Renal pelvis (tissue), 4 donors: Measurements from ENCODE around the gene APC. TPM values are rescaled to one million over a fixed set of nuclear protein-coding genes. Genes with fewer than 3 reads are reported as not detected.
"Not testable (repeated sequence)": the region's sequence is repeated elsewhere in the genome, so short reads cannot be mapped to it uniquely, and the experiment has no call there.

Experiments
- DNase-seq: peaks from one replicate; pipeline ENCODE4 v3.0.0-alpha.2; 2013
- polyA plus RNA-seq, 3 donors: library from polyadenylated mRNA; unstranded; fragments of 120-200 nt; gene quantifications; one replicate each; pipeline ENCODE4 v1.2.1, GENCODE V29; 2013; ENCODE audit not compliant: insufficient read length in 3 of 3

Gene APC
- polyA plus RNA-seq, 3 donors = 30.7 to 32.1 (median 32.0) TPM

DNA sequence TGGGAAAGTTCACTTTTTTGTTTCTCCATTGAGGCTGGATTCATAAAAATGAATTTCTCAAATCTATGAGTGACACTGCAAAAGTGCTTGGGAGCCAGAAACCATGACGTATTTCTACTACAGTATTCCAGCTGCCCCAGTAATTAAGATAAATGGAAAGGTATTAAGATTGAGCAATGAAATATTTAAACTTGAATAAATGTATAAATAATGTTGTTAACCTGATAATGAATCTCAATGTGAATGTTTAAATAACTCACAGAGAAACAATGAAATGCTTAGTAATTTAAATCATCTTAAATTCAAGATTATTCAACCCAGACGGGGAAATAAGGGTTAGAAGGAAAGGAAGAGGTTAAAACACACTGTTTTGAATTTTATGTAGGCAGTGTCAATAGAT is 112.2 kb downstream of the APC start:
- no peak for DNase-seq

DNA sequence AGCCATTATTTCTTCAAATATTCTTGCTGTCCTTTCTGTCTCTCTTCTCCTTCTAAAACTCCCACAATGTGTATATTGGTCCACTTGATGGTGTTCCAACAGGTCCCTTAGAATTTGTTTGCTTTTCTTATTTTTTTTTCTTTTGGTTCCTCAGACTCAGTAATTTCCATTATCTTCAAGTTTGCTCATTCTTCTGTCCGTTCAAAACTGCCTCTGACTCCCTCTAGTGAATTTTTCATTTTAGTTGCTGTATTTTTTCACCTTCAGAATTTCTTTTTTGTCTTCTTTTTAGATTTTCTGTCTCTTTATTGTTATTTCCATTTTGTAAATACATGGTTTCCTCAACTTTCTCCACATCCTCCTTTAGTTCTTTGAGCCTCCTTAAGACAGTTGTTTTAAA is 117.0 kb downstream of the APC start:
- no peak for DNase-seq

DNA sequence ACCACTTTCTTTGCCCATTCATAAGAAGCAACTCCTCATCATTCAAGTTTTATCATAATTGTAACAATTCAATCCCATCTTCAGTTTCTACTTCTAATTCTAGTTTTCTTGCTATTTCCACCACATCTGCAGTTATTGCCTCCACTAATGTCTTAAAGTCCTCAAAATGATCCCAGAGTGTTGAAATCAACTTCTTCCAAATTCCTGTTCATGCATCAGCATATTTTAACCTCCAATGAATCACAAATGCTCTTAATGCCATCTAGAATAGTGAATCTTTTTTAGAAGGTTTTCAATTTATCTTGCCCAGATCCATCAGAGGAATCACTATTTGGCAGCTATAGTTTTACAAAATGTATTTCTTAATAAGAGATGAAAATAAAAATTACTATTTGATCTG is 120.2 kb downstream of the APC start:
- DNase-seq = no peak

DNA sequence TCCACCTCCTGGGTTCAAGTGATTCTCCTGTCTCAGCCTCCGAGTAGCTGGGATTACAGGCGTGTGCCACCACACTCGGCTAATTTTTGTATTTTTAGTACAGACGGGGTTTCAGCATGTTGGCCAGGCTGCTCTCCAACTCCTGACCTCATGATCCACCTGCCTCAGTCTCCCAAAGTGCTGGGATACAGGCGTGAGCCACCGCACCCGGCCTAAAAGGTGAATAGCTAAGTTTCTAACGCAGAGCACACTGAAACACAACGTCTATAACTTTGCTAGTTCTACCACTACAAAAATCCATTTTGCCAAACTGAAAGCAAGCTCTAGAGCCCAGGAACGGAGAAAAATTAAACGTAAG is 122.9 kb downstream of the APC start:
- DNase-seq = not testable (repeated sequence)

DNA sequence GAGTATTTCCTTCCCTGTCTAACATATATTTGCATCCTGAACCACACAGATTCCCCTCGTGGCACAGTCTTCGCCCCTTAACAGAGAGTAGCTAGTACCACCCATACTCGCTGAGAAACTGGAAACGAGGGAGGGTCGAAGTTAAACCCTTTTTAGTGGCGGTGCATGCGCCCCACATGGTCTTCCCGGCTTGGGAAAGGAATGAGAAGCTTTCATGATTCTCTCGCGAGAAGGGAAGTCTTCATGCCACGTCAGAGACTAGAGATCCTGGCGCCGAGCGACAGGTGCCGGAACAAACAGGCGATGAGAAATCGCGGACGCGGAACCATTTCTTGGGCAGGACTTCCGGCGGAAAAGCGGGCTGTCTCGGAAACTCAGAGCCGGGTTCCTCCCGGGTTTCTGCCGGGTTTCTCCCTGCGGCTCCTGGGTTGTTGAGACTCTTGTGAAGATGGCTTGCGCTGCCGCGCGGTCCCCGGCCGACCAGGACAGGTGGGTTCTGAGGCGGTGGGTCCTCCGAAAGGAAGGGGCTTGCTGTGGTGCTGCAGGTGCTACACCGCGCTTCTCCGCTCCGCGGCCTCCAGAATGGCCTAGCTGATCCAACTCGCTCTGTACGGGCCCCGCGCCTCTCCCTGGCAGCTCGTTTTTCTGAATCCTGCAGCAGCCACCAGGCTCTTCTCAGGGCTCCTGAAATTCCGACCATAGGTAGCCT is 123.4 kb downstream of the APC start, which contains the start of gene SRP19:
Gene SRP19 (plus strand): TSS at position 359 of the 709 bp plus-strand sequence. CDS start 90 bp downstream, at position 449.
- peak; percentile 98 for DNase-seq

DNA sequence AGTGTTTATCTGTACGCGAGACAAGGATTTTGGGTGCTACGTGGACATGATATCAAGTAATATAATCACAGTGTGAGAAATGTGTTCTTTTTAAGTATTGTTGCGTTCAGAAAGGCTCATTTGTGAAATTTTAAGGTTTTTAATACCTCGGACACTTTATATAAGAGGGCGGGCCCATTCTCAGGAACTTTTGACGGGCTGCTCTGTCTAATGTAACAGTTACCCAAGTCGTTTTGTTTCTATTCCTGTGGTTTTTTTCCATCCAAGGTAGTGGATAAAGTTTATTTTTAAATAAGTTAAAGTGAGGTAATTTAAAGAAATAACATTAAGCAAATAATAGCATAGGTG is 123.9 kb downstream of the APC start:
- DNase-seq = no peak

DNA sequence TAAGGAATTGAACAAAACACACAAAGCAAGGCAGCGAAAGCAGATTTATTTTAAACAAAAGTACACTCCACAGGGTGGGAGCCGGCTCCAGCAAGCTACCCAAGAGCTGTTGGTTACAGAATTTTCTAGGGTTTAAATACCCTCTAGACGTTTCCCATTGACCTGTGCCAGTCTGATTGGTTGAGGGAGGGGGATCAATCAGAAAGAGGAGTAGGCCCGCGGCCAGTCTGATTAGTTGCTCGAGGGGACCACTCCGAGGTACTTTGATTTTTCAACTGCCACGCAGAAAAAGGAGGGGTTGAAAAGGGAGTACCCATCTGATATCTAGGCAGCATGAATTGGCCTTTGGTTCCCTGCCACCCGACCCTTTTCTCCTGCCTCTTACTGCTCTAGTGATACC is 124.4 kb downstream of the APC start:
- DNase-seq = no peak

DNA sequence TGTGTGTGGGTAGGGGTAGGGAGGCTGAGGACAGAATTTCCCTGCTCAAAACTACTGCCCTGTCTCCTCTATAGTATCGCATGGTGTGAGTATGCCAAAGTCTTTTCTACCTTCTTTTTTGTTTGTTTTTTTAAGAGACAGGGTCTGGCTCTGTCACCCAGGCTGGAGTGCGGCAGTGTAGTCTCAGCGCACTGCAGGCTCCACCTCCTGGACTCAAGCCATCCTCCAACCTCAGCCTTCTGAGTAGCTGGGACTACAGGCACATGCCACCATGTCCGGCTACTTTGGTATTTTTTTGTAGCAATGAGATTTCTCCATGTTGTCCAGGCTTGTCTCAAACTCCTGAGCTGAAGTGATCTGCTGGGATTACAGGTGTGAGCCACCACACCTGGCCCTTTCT is 125.9 kb downstream of the APC start:
- no peak for DNase-seq

DNA sequence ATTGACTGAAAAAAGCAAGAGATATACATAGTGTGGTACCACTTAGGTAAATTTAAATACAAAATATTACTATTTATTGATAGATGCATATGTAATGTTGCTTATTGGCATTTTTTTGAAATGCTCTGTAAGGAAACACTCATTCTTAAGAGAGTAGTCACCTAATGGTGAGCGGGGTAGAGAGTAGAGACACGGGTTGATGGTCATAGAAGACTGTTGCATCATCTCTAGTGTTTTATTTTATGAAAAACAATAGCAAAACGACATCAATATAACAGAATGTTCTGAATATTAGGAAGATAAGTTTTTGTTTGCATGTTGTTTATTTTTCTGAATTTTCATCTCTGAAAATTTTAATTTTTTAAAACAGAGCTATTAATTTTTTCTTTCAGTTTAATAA is 127.4 kb downstream of the APC start:
- no peak for DNase-seq

DNA sequence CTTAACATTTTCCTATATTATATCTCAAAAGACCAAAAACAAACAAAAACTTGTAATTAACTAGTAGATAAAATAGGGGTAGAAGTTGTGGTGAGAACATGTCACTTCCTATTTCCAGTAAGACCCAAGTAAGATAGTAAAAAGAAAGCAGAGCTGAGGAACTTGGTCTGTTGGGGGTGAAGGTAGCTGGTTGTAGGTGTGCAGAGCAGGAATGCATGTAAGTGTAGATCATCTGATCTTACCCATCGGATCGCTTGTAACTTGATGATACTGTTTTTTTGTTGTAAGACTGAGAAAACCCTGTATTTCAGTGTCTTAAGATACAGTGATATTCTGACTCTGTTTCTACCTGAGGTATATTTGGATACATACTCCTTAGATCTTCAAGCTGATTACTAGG is 129.1 kb downstream of the APC start:
- DNase-seq = no peak

DNA sequence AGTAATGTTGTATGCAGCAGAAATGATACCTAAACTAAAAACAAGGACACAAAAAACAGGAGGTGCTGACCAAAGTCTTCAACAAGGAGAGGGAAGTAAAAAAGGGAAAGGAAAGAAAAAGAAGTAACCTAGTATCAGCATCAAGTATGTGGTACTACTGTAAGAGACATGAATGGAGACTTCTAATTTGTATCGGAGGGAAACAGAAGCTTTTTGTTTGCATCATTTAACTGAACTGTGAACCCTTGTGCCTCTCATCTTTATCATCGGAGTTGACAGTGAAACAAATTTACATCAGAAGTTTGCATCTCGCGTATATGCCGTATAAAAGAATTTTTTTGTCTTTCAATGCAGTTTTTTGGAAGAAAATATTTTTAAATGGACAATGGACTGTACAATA is 129.7 kb downstream of the APC start:
- DNase-seq = no peak

DNA sequence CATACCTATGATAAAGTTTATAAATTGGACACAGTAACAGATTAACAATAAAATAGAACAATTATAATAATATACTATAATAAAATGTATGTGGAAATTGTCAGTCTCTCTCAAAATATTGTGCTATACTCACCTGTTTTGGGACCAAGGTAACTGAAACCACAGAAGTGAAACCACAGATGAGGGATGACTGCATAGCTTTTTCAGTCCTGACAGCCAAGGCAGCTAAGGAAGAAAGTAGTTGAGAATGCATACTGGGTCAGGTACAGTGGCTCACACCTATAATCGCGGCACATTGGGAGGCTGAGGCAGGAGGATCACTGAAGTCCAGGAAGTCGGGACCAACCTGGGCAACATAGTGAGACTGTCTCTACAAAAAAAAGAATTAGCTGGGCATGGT is 132.3 kb downstream of the APC start:
- no peak for DNase-seq

DNA sequence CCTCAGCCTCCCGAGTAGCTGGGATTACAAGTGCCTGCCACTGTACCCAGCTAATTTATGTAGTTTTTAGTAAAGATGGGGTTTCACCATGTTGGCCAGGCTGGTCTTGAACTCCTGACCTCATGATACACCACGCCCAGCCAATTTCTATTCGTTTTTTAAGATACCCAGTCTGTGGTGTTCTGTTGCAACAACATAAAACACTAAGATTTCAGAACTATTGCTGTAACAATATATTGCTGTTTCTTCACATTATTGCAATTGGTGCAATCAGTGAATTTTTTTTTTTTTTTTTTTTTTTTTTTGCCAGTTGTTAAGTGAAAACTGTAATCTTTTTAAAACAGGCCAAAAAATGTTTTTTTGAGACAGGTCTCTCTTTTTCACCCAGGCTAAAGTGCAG is 133.3 kb downstream of the APC start:
- DNase-seq = no peak

DNA sequence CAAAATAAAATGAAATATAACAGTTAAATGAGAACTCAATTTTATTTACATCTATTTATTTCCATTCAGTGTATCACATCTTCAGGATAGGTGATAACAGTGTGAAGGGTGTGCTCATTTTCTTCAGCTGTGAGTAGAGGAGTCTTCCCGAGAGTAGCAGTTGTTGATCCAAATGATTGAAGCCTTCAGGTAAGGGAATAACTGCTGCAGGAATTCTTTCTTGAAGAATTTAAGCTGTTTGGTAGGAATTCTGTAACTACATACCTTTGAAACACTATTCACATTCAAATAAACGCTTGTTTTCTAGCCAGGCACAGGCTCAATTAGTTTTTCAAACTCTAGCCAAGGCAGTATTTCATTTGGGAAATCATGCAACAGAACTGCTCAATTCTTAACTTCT is 138.7 kb downstream of the APC start:
- no peak for DNase-seq

DNA sequence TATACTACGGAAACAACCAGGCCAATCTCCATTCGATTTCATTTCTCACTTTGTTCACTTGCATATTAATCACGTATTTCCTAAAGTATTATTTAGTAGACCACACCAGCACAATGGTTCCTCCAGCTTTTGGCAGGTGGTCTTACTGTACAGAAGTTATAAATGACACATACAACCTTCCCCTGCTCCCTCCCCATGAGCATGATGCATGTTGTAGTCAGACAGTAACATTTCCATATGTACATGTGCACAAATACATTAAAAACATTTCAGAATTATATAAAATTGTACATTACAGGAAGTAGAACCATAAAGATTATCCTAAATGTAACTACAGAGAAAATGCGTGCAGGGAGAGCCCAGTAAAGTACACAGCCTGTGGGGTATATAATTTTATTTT is 140.4 kb downstream of the APC start:
- no peak for DNase-seq

DNA sequence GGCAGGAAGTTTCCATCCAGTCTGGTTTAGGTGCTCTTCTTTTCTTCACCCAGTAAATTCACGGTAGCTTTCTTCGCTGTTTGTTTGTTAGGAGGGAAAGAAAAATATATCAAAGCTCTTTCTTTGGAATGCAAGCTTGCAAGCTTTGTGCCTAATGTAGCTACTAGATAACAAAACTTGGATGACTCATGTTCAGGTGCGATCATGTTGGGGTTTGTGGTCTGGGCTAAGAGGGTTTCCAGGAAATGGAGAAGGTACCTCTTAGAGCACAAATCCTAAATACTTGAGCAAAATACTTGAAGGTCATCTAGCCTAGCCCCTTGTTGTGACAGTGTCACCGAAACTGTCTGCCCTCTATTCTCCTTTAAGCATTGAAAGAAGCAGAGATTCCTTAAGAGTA is 141.1 kb downstream of the APC start:
- DNase-seq = no peak

DNA sequence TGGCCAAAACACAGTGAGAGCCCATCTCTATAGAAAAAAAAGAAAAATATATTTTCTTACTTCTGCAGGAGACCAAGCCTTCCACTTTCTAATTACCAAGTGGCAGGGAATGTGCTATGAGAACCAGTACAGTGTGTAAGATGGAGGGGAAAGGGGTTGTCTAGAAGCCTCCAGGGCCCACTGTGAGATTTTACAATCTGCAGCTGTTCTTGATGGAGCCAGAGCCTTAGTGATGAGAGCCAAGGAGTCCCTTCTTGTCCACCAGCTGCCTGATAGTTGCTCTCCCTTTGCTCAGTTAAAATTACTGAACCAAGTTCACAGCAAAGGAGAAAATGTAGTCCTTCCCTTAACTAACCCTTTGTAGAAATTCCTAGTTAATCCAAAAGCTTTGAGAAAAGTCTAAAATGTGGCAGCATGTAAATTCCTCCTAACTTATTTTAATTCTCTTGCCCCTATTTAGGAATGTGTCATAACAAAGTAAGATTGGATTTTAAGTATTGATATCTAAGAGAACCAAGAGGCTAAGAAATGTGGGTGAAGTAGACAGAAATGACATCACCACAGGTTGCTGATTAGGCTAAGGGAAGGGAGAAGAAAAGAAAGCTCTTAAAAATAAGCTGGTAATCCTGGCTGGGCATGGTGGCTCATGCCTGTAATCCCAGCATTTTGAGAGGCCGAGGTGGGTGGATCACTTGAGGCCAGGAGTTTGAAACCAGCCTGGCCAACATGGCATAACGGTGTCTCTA is 142.7 kb downstream of the APC start:
- DNase-seq = no peak

DNA sequence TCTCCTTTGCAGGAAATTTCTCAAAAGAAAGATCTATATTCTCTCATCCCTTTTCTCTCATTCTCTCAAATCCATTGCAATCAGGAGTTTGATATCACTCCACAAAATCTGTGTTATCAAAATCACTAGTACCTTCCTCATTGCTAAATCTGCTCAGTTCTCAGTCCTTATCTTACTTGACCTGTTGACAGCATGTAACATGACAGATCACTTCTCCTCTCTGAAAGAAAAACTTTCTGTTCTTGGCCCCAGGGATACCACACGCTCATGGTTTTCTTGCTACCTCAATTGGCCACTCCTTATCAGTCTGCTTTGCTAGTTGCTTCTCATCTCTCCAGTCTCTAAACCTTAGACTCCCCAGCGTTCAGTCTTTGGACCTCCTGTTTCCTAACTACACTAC is 145.5 kb downstream of the APC start:
- DNase-seq = no peak

DNA sequence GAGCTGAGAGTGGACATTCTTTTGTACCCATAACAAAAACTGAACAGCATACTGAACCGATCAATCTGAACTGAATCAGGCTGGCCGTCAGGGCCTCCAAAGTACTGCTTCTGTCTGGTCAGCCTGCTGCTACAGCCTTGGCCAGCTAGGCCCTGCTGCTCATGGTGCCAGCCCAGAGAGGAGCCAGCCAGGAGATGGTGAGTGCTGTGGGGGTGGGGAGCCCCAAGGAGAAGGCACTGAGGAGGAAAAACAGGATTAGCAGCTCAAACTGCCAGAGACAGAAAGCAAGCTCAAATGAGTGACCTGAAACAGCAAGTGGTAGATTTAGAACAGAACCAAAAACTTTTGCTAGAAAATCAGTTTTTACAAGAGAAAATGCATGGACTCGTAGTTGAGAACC is 147.3 kb downstream of the APC start:
- no peak for DNase-seq

DNA sequence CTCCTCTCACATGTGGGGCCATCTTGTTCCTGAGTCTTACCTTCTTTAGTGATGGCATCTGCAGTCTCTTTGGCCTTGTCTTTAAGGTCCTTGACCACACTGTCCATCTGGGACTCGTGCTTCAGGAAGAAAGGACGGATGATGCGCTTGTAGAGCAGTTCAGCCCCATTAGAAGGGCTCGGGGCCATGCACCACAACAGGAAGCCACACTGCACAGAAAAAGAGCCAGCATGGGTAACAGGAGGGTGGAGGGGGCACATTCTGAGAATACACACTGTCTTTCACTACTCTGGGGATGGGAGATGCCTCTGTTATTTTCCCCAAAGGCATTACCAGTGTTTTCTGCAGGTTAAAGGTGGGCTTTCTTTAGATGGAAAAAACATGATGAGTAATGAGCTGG is 149.3 kb downstream of the APC start:
- DNase-seq = no peak

DNA sequence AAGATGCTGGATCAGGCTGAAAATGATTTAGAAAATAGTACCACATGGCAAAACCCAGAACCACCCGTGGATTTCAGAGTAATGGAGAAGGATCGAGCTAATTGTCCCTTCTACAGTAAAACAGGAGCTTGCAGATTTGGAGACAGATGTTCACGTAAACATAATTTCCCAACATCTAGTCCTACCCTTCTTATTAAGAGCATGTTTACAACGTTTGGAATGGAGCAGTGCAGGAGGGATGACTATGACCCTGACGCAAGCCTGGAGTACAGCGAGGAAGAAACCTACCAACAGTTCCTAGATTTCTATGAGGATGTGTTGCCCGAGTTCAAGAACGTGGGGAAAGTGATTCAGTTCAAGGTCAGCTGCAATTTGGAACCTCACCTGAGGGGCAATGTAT is 154.4 kb downstream of the APC start:
- DNase-seq = not testable (repeated sequence)

DNA sequence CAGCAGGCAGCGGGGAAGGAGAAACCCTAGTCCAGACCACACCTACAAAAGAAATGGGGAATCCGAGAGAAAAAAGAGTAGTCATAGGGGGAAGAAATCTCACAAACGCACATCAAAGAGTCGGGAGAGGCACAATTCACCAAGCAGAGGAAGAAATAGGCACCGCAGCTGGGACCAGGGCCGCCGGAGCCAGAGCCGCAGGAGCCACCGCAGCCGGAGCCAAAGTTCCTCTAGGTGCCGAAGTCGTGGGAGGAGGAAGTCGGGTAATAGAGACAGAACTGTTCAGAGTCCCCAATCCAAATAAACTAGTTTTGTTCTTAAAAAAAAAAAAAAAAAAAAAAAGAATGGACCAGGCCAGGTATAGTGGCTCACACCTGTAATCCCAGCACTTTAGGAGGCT is 155.1 kb downstream of the APC start:
- DNase-seq = no peak

DNA sequence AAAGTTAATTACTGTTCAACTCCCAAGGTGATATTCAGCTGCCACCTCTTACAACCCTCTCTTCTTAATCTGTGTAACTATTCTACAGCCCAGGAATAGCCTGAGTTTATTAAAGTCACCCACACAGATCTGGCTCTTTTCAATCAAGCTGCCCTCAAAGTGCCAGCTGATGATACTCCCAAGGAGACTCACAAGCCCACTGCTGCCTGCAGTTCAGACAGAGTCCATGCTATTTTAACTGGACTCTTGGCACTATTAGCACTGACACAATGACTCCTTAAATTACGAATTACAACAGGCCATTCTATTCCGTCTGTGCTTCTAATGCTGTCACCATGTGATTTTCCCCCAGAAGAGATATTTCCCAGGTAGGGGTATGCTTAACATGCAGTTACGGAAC is 158.0 kb downstream of the APC start:
- DNase-seq = no peak
